GM12878 (cell line): Measurements from ENCODE around the gene SH2D7. TPM values are rescaled to one million over a fixed set of nuclear protein-coding genes. Genes with fewer than 3 reads are reported as not detected.

Experiments used
- BHLHE40 ChIP-seq, 2 experiments: fragments of 450-650 bp in 1 of 2; IDR thresholded peaks; 2 replicates each; pipeline ENCODE4 v1.6.1; 2011 to 2017; ENCODE audit warnings: low read depth in 2 of 2, borderline replicate concordance in 1 of 2, improper control_type of control experiment in 1 of 2, low read length in 1 of 2, mild to moderate bottlenecking in 1 of 2
- CHD4 ChIP-seq: fragments of 200-600 bp; sonication (generic); IDR thresholded peaks from 2 replicates; pipeline ENCODE4 v1.6.1; 2016; ENCODE audit warnings: mild to moderate bottlenecking
- EGR1 ChIP-seq, 2 experiments: IDR thresholded peaks; 1 replicate in 1 of 2; 2 replicates in 1 of 2; pipeline ENCODE4 v1.6.1; 2011 to 2012; ENCODE audit warnings: low read depth in 2 of 2, low read length in 2 of 2, borderline replicate concordance in 1 of 2, mild to moderate bottlenecking in 1 of 2, moderate library complexity in 1 of 2
- HDGF ChIP-seq: fragments of 450-650 bp; IDR thresholded peaks from 2 replicates; pipeline ENCODE4 v1.6.1; 2016; ENCODE audit warnings: antibody characterized with exemption
- IKZF2 ChIP-seq, 2 experiments: fragments of 450-650 bp; IDR thresholded peaks; 2 replicates each; pipeline ENCODE4 v1.6.1; 2017; ENCODE audit warnings: mild to moderate bottlenecking in 2 of 2, moderate library complexity in 2 of 2
- LARP7 ChIP-seq: fragments of 450-650 bp; IDR thresholded peaks from 2 replicates; pipeline ENCODE4 v1.6.1; 2017; ENCODE audit warnings: mild to moderate bottlenecking
- MEF2B ChIP-seq: fragments of 450-650 bp; IDR thresholded peaks from 2 replicates; pipeline ENCODE4 v1.6.1; 2018; ENCODE audit warnings: mild to moderate bottlenecking, moderate library complexity; ENCODE audit not compliant: partially characterized antibody, poor library complexity, severe bottlenecking
- MTA2 ChIP-seq: fragments of 450-650 bp; IDR thresholded peaks from 2 replicates; pipeline ENCODE4 v1.6.1; 2016; ENCODE audit warnings: low read depth, mild to moderate bottlenecking, moderate library complexity
- MXI1 ChIP-seq: fragments of 150-350 bp; IDR thresholded peaks from 2 replicates; pipeline ENCODE4 v1.6.1; 2011; ENCODE audit warnings: low read depth, mild to moderate bottlenecking, inconsistent platforms, low read length, improper control_type of control experiment
- RAD21 ChIP-seq: IDR thresholded peaks from 2 replicates; pipeline ENCODE4 v1.6.1; 2011; ENCODE audit warnings: mild to moderate bottlenecking, low read depth, low read length, moderate library complexity; ENCODE audit not compliant: insufficient read depth
- RB1 ChIP-seq: fragments of 450-650 bp; formaldehyde crosslinking; IDR thresholded peaks from 2 replicates; pipeline ENCODE4 v1.6.1; 2017; ENCODE audit warnings: mild to moderate bottlenecking, borderline replicate concordance
- SIN3A ChIP-seq: IDR thresholded peaks from 2 replicates; pipeline ENCODE4 v1.6.1; 2012; ENCODE audit warnings: low read depth, low read length, improper control_type of control experiment
- SP1 ChIP-seq: IDR thresholded peaks from one replicate; pipeline ENCODE4 v1.6.1; 2011; ENCODE audit warnings: low read depth, low read length
- SRF ChIP-seq, 2 experiments: IDR thresholded peaks; 2 replicates each; pipeline ENCODE4 v1.6.1; 2011; ENCODE audit warnings: low read depth in 2 of 2, low read length in 2 of 2, mild to moderate bottlenecking in 1 of 2, moderate library complexity in 1 of 2
- STAT1 ChIP-seq: fragments of 450-650 bp; conservative IDR thresholded peaks from 2 replicates; pipeline ENCODE4 v1.6.1; 2014; ENCODE audit warnings: antibody characterized with exemption, mild to moderate bottlenecking
- YY1 ChIP-seq: IDR thresholded peaks from 2 replicates; pipeline ENCODE4 v1.6.1; 2011; ENCODE audit warnings: low read depth, mild to moderate bottlenecking, low read length
- ZNF217 ChIP-seq: fragments of 450-650 bp; IDR thresholded peaks from 2 replicates; pipeline ENCODE4 v1.6.1; 2017; ENCODE audit warnings: antibody characterized with exemption, mild to moderate bottlenecking
- ZNF622 ChIP-seq: fragments of 450-650 bp; IDR thresholded peaks from 2 replicates; pipeline ENCODE4 v1.6.1; 2017; ENCODE audit warnings: mild to moderate bottlenecking, inconsistent platforms
- polyA plus RNA-seq, 11 experiments: library from polyadenylated mRNA; depleted of rRNA in 4 of 11; unstranded in 6 of 11; stranded (reverse) in 5 of 11; fragments of >200 nt; fragmentation: Nextera tagmentation in 4 of 11; fragmentation: Illumina TruSeq in 1 of 11; extraction: Ambion mirVana in 4 of 11; extraction: Trizol in 1 of 11; gene quantifications; 1 replicate in 1 of 11; 2 replicates in 10 of 11; pipeline versions ENCODE4 v1.2.1 to v1.2.3, GENCODE V29; 2011 to 2016; ENCODE audit warnings: inconsistent platforms in 2 of 11, missing spikeins in 2 of 11, low read depth in 1 of 11
- total RNA-seq, 4 experiments: library from RNA; depleted of rRNA in 3 of 4; stranded (reverse); fragments of >200 nt in 3 of 4; fragmentation: Illumina TruSeq in 1 of 4; extraction: Trizol in 1 of 4; gene quantifications; 2 replicates each; pipeline versions ENCODE4 v1.2.1 to v1.2.3, GENCODE V29; 2013 to 2021
- TF ChIP-seq, protein P1 (sequence below): IDR thresholded peaks from 2 replicates; pipeline ENCODE4 v1.6.1; 2012; ENCODE audit warnings: low read depth, low read length, improper control_type of control experiment
- TF ChIP-seq, protein P2 (sequence below): fragments of 450-650 bp; IDR thresholded peaks from 2 replicates; pipeline ENCODE4 v1.6.1; 2017; ENCODE audit warnings: borderline replicate concordance
- TF ChIP-seq, protein P3 (sequence below): IDR thresholded peaks from 2 replicates; pipeline ENCODE4 v1.6.1; 2011; ENCODE audit warnings: mild to moderate bottlenecking, low read depth, low read length, moderate library complexity; ENCODE audit not compliant: insufficient replicate concordance
- TF ChIP-seq, protein P4 (sequence below), 3 experiments: IDR thresholded peaks in 2 of 3; conservative IDR thresholded peaks in 1 of 3; 2 replicates each; pipeline ENCODE4 v1.5.1; 2011; ENCODE audit warnings: low read depth in 3 of 3, low read length in 3 of 3, mild to moderate bottlenecking in 3 of 3, control low read depth in 2 of 3, moderate library complexity in 2 of 3, inconsistent platforms in 1 of 3, mixed read lengths in 1 of 3; ENCODE audit not compliant: control insufficient read depth in 2 of 3, insufficient read depth in 1 of 3; ENCODE audit errors: extremely low read depth in 1 of 3

Gene SH2D7
- total and polyA plus RNA-seq, 10 of the 15 experiments (the other 5 are each of a cell fraction or from before 2014, with no cell fraction given) = 0.04 to 0.06 TPM; not detected in 8

DNA sequence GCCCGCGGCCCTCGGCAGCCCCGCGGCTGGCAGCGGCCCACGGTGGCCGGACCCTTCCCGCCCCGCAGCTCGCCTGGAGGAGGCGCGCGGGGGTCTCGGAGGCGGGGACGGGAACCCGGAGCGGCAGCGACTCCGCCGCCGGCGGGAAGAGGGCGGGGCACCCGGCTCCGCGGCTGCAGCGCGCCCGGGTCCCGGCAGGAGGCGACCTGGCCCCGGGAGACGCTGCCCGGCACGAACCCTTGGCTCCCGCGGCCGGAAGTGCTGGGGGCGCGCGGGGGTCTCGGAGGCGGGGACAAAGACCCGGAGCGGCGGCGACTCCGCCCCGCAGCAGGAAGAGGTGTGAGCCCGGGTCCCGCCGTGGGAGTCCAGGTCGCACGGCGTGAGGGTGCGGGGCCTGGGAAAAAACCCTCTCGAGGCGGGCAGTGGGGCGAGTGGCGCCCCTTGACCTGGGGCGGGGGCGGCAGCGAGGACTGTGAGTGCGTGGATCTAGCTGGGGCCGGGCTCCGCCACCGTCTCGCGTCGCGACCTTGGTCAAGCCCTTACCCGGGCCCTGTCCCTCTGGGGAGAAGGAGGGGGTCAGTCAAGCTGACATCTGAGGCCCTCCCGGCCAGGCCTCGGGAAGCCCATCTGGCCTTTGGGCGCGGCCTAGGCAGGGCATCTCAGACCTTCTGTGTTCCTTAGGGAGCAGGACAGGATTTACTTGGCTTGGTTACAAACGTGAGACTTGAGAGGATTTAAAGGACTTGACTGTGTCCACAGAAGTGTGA lies 39.1 kb downstream of the SH2D7 start, which contains the start of gene CIB2 (continued):
- peak; percentile 44; the same call in 1 of the 2 replicates for TF ChIP-seq MTA2
- peak; percentile 59; the same call in 1 of the 2 replicates for TF ChIP-seq ZNF217
- TF ChIP-seq HDGF = peak; percentile 60; the same call in 1 of the 2 replicates
- no peak for TF ChIP-seq EGR1 (IDR thresholded peaks at IDR 0.05; ENCODE audit: borderline replicate concordance in 1 of 2, low read depth in 2 of 2, low read length in 2 of 2)
- no peak for TF ChIP-seq SRF (IDR thresholded peaks at IDR 0.05; ENCODE audit: low read depth in 2 of 2, low read length in 2 of 2)
- no peak for TF ChIP-seq CHD4
- TF ChIP-seq, protein P1, sequence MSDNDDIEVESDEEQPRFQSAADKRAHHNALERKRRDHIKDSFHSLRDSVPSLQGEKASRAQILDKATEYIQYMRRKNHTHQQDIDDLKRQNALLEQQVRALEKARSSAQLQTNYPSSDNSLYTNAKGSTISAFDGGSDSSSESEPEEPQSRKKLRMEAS = no peak; the same call in 1 of the 2 replicates
- no peak for TF ChIP-seq SIN3A
- peak; percentile 71 for TF ChIP-seq YY1
- peak in 1 of 2 experiments; percentile 77; a peak in 2 of 4 replicates for TF ChIP-seq BHLHE40 (IDR thresholded peaks at IDR 0.05; ENCODE audit: borderline replicate concordance in 1 of 2, low read depth in 2 of 2, low read length in 1 of 2)
- peak in 1 of 2 experiments; percentile 19; a peak in 1 of 4 replicates for TF ChIP-seq IKZF2 (IDR thresholded peaks at IDR 0.05)
- TF ChIP-seq, protein P2, sequence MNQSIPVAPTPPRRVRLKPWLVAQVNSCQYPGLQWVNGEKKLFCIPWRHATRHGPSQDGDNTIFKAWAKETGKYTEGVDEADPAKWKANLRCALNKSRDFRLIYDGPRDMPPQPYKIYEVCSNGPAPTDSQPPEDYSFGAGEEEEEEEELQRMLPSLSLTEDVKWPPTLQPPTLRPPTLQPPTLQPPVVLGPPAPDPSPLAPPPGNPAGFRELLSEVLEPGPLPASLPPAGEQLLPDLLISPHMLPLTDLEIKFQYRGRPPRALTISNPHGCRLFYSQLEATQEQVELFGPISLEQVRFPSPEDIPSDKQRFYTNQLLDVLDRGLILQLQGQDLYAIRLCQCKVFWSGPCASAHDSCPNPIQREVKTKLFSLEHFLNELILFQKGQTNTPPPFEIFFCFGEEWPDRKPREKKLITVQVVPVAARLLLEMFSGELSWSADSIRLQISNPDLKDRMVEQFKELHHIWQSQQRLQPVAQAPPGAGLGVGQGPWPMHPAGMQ = no peak
- peak; percentile 93; the same call in 1 of the 2 replicates for TF ChIP-seq RB1
- TF ChIP-seq, protein P3, sequence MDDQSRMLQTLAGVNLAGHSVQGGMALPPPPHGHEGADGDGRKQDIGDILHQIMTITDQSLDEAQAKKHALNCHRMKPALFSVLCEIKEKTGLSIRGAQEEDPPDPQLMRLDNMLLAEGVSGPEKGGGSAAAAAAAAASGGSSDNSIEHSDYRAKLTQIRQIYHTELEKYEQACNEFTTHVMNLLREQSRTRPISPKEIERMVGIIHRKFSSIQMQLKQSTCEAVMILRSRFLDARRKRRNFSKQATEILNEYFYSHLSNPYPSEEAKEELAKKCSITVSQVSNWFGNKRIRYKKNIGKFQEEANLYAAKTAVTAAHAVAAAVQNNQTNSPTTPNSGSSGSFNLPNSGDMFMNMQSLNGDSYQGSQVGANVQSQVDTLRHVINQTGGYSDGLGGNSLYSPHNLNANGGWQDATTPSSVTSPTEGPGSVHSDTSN = no peak
- peak; percentile 80; the same call in 1 of the 2 replicates for TF ChIP-seq LARP7
- peak; percentile 73 for TF ChIP-seq RAD21
- TF ChIP-seq MXI1 = no peak
- TF ChIP-seq MEF2B = peak; percentile 82
- no peak for TF ChIP-seq SP1
- TF ChIP-seq, protein P4, sequence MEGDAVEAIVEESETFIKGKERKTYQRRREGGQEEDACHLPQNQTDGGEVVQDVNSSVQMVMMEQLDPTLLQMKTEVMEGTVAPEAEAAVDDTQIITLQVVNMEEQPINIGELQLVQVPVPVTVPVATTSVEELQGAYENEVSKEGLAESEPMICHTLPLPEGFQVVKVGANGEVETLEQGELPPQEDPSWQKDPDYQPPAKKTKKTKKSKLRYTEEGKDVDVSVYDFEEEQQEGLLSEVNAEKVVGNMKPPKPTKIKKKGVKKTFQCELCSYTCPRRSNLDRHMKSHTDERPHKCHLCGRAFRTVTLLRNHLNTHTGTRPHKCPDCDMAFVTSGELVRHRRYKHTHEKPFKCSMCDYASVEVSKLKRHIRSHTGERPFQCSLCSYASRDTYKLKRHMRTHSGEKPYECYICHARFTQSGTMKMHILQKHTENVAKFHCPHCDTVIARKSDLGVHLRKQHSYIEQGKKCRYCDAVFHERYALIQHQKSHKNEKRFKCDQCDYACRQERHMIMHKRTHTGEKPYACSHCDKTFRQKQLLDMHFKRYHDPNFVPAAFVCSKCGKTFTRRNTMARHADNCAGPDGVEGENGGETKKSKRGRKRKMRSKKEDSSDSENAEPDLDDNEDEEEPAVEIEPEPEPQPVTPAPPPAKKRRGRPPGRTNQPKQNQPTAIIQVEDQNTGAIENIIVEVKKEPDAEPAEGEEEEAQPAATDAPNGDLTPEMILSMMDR (IDR thresholded peaks at IDR 0.05 in 2 of 3, conservative IDR thresholded peaks at IDR 0.05 in 1 of 3; ENCODE audit: control insufficient read depth in 2 of 3, extremely low read depth in 1 of 3, insufficient read depth in 1 of 3, low read depth in 3 of 3, low read length in 3 of 3) = peak; percentile 65 to 92 (median 73); a peak in 5 of 6 replicates
- no peak for TF ChIP-seq ZNF622
- TF ChIP-seq STAT1 = no peak; the same call in 1 of the 2 replicates
